Stimulated activated naive B cell treated with anti-CD40 and anti-IgM and Interleukin-4, amounts not matched to agents 10 μg/mL and 1 μg/mL and 100 μg/mL, for 72 hours (primary cell): ENCODE results near the gene ZNF148.
"Not testable (repeated sequence)": the region's sequence is repeated elsewhere in the genome, so short reads cannot be mapped to it uniquely, and the experiment has no call there.

Source experiments
- ATAC-seq, 2 donors: fragments of 150-1000 bp; cut with Tn5 transposase; replicated peaks; 2 replicates each; pipeline ENCODE4 v1.10.0; 2021; ENCODE audit warnings: moderate library complexity in 1 of 2
- DNase-seq: peaks from one replicate; pipeline ENCODE4 v3.0.0; 2021
- H3K27ac Mint-ChIP-seq: one replicate; pipeline ENCODE4 v1.8.0; 2022; ENCODE audit warnings: mild to moderate bottlenecking, mixed read lengths
- H3K27me3 Mint-ChIP-seq, 2 donors: one replicate each; pipeline ENCODE4 v1.8.0; 2022; ENCODE audit warnings: mixed read lengths in 2 of 2
- H3K36me3 Mint-ChIP-seq, 2 donors: one replicate each; pipeline ENCODE4 v1.8.0; 2022; ENCODE audit warnings: mixed read lengths in 2 of 2, mild to moderate bottlenecking in 1 of 2
- H3K4me1 Mint-ChIP-seq, 2 donors: one replicate each; pipeline ENCODE4 v1.8.0; 2022; ENCODE audit warnings: mixed read lengths in 2 of 2, mild to moderate bottlenecking in 1 of 2
- H3K4me3 Mint-ChIP-seq, 2 donors: one replicate each; pipeline ENCODE4 v1.8.0; 2022; ENCODE audit warnings: mild to moderate bottlenecking in 2 of 2, mixed read lengths in 2 of 2, moderate library complexity in 1 of 2
- H3K9me3 Mint-ChIP-seq, 2 donors: one replicate each; pipeline ENCODE4 v1.8.0; 2022; ENCODE audit warnings: mixed read lengths in 2 of 2, mild to moderate bottlenecking in 1 of 2

ZNF148 gene

DNA sequence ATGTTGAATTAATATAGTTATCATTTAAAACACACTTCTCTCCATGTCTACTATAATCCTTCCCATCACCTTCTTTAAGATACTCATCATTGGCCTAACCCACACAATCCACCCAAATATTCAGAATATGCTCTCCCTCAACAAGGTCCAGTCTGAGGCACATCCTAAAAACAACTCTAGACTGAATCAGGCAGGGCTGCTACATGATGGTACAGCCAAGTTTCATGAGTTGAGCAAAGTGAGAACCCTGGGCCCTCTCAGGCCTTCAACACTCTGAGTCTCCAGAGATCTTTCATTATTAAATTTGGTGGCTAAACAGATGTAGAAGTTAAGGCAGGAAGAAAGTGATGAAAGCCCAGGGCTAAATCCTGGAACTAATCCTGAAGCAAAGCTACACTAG lies 16.2 kb downstream of the ZNF148 start:
- Mint-ChIP-seq H3K4me3 (no peak overlapping the region), H3K27ac (no peak overlapping the region)
- DNase-seq: no peak

DNA sequence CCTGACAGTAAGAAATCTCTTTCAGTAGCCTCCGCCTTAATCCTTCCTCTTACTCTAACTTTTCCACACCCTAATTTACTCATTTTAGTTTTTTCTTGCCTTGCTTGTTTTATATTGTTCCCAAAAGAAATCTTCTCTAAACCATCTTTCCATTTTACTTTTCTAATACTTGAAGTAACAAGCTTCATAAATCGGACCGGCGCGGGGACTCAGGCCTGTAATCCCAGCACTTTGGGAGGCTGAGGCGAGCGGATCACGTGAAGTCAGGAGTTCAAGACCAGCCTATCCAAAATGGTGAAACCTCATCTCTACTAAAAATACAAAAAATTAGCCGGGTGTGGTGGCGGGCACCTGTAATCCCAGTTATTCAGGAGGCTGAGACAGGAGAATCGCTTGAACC lies 17.3 kb downstream of the ZNF148 start:
- peak overlapping the region; percentile 33 for H3K27ac Mint-ChIP-seq
- no peaks in the 10 kb centered on the region for H3K9me3 Mint-ChIP-seq
- DNase-seq: no peak
- H3K4me1 Mint-ChIP-seq: peaks cover 31 to 73% of the 10 kb centered on the region in 2 donors
- no peaks in the 10 kb centered on the region for H3K27me3 Mint-ChIP-seq
- ATAC-seq: no peak
- peak overlapping the region; percentile 77 to 91 for H3K4me3 Mint-ChIP-seq
- H3K36me3 Mint-ChIP-seq: peaks cover 2 to 17% of the 10 kb centered on the region in 2 donors

More for the DNA sequence above, 16.2 kb downstream of the ZNF148 start:
- no peak for ATAC-seq
- Mint-ChIP-seq H3K27me3 (no peaks in the 10 kb centered on the region), H3K36me3 (peaks cover 0 to 14% of the 10 kb centered on the region in 2 donors), H3K9me3 (no peaks in the 10 kb centered on the region), H3K4me1 (peaks cover 34 to 77% of the 10 kb centered on the region in 2 donors)

DNA sequence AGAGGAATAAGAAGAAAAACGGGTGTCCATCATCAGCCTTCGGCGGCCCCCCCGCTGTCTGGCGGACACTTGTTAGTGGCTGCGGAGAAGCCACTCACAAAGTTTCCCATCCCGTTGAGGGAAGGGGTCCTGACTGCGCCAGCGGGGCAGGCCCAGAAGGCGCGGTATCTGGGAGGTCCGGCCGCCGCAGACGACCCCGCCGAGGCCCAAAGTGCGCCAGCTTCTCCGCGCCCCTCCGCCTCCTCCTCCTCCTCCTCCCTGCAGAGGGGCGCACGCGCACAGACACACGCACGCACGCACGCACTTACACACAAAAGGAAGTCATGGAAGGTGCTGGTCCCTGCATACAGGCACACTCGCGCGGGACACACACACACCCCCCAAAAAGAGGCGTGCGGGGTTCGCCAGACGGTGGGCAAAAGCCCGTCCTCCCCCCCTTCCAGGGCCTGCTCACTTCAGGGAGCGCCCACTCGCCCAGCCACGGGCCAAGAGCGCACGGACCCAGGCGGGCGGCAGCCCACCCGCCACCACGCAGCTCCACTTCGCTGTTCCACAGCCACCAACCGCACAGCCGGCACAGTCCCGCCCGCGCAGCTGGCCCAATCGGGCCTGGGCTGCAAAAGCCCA lies 18.0 kb downstream of the ZNF148 start:
- no peaks in the 10 kb centered on the region for H3K9me3 Mint-ChIP-seq
- H3K4me3 Mint-ChIP-seq: peak overlapping the region; percentile 77 to 91
- peak; percentile 41 for DNase-seq
- peak; percentile 95 to 96 for ATAC-seq
- peaks cover 33 to 73% of the 10 kb centered on the region in 2 donors for H3K4me1 Mint-ChIP-seq
- H3K36me3 Mint-ChIP-seq: peaks cover 2 to 16% of the 10 kb centered on the region in 2 donors
- peak overlapping the region; percentile 89 for H3K27ac Mint-ChIP-seq
- H3K27me3 Mint-ChIP-seq: no peaks in the 10 kb centered on the region

DNA sequence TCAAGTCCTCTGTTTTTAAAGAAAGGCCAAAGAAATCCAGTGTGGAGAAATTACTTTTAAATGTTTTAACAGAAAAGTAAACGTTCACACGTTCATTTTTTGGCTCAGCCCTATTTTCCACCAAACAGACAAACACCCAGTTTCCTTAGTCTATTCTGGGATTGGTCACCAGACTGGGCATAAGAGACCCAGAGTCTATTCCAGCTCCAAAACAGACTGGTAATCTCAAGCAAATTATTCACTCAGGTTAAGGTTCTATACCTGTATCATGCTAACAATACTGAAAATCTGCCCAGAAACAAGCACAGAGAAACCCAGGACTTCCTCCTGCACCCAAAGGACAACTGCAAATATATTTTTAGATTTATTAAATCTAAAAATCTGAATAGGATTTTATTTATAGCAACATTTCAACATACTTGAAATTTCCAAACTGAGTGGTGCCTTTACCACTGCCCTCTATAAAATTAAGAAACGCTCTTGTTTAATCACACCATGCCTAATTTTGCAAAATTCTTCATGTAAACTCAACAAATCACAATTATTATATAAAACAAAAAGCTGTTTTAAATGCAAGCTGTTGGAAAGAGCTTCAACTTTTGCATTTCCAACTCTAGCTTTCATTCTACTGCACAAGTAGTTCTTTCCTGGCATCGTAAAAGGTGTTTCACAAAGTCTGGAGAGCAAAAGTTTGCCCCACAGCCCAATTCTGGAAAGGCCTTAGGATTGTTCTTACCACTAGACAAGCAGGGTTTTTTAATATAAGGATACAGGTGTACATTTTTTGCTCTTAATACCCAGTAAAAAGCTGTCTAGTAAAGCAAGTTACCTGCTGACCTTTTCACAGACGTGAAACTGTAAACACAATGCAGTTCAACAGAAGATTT lies 18.7 kb downstream of the ZNF148 start:
- Mint-ChIP-seq H3K36me3 (peaks cover 5 to 17% of the 10 kb centered on the region in 2 donors), H3K9me3 (peaks cover 0 to 3% of the 10 kb centered on the region in 2 donors), H3K27ac (peak overlapping the region; percentile 89), H3K4me1 (peaks cover 36 to 75% of the 10 kb centered on the region in 2 donors), H3K27me3 (no peaks in the 10 kb centered on the region), H3K4me3 (peak overlapping the region; percentile 77 to 91)
- ATAC-seq: no peak
- no peak for DNase-seq

DNA sequence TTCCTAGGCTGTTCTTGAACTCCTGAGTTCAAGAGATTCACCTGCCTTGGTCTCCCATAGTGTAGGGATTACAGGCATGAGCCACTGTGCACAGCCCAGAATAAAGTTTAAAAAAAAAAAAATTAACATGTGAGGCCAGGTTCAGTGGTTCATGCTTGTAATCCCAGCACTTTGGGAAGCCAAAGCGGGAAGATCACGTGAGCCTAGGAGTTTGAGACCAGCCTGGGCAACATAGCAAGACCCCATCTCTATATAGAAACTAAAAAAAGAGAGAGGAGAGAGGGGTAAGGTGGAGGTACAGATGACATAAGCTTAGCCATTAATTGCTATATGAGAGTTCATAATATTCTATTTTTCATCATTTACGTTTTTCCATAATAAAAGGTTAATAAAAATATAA lies 21.5 kb downstream of the ZNF148 start:
- Mint-ChIP-seq H3K4me3 (no peak overlapping the region), H3K27ac (no peak overlapping the region), H3K4me1 (peaks cover 41 to 78% of the 10 kb centered on the region in 2 donors), H3K27me3 (no peaks in the 10 kb centered on the region), H3K36me3 (peaks cover 17 to 33% of the 10 kb centered on the region in 2 donors), H3K9me3 (peaks cover 0 to 4% of the 10 kb centered on the region in 2 donors)
- DNase-seq (no peak), ATAC-seq (no peak)

DNA sequence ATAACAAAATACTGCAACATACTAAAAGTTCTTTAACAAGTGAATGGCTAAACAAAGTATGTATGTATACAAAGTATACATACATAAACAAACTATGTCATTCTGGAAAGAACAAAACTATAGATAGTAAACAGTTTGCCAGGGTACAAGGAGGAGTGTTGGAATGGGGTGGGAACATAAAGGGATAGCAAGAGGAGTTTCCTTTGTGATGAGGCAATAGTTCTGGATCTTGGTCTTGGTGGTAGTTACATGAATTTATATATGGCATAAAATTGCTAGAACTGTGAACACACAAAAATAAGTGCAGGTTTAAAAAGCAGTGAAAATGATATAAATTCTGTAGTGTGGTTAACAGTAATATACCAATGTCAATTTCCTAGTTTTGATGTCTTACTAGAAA lies 22.0 kb downstream of the ZNF148 start:
- no peak overlapping the region for H3K4me3 Mint-ChIP-seq
- H3K9me3 Mint-ChIP-seq: peaks cover 0 to 4% of the 10 kb centered on the region in 2 donors
- no peaks in the 10 kb centered on the region for H3K27me3 Mint-ChIP-seq
- H3K27ac Mint-ChIP-seq: no peak overlapping the region
- no peak for DNase-seq
- H3K36me3 Mint-ChIP-seq: peaks cover 22 to 38% of the 10 kb centered on the region in 2 donors
- H3K4me1 Mint-ChIP-seq: peaks cover 42 to 78% of the 10 kb centered on the region in 2 donors
- ATAC-seq: no peak

GRCh38 chr3:125351814-125352456 lies 23.2 kb downstream of the ZNF148 start:
- ATAC-seq: no peak
- no peak for DNase-seq
- H3K27ac Mint-ChIP-seq: peak overlapping the region; percentile 3
- H3K9me3 Mint-ChIP-seq: peaks cover 0 to 4% of the 10 kb centered on the region in 2 donors
- H3K36me3 Mint-ChIP-seq: peaks cover 22 to 38% of the 10 kb centered on the region in 2 donors
- H3K4me1 Mint-ChIP-seq: peaks cover 41 to 72% of the 10 kb centered on the region in 2 donors
- H3K4me3 Mint-ChIP-seq: peak overlapping the region in 1 of 2 donors; percentile 23
- no peaks in the 10 kb centered on the region for H3K27me3 Mint-ChIP-seq

DNA sequence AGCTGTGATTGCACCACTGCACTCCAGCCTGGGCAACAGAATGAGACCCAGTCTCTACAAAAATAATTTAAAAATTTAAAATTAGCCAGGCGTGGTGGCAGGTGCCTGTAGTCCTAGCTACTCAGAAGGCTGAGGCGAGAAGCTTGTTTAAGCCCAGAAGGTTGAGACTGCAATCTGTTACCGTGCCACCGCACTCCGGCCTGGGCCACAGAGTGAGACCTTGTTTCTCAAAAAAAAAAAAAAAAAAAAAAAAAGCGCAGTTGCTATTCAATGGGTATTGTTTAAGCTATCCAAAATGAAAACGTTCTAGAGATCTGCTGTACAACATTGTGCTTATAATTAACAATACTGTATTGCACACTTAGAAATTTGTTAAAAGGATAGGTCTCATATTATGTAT lies 24.0 kb downstream of the ZNF148 start:
- Mint-ChIP-seq H3K4me3 (no peak overlapping the region), H3K27me3 (no peaks in the 10 kb centered on the region), H3K27ac (no peak overlapping the region), H3K36me3 (peaks cover 26 to 43% of the 10 kb centered on the region in 2 donors), H3K4me1 (peaks cover 41 to 67% of the 10 kb centered on the region in 2 donors), H3K9me3 (peaks cover 0 to 4% of the 10 kb centered on the region in 2 donors)
- DNase-seq (no peak), ATAC-seq (peak; percentile 48)

- peak in 1 of 2 donors; percentile 38 for ATAC-seq
- Mint-ChIP-seq H3K36me3 (peaks cover 32 to 49% of the 10 kb centered on the region in 2 donors), H3K9me3 (peaks cover 4 to 7% of the 10 kb centered on the region in 2 donors), H3K27ac (peak overlapping the region; percentile 68), H3K4me3 (peak overlapping the region in 1 of 2 donors; percentile 52), H3K4me1 (peaks cover 39 to 67% of the 10 kb centered on the region in 2 donors), H3K27me3 (no peaks in the 10 kb centered on the region)
- DNase-seq: no peak
Observed at GRCh38 chr3:125350597-125350996, 24.5 kb downstream of the ZNF148 start.

- Mint-ChIP-seq H3K27ac (no peak overlapping the region), H3K4me3 (no peak overlapping the region), H3K36me3 (peaks cover 39 to 58% of the 10 kb centered on the region in 2 donors), H3K4me1 (peaks cover 39 to 69% of the 10 kb centered on the region in 2 donors), H3K27me3 (no peaks in the 10 kb centered on the region), H3K9me3 (peaks cover 13% of the 10 kb centered on the region in 2 donors)
- DNase-seq: no peak
- no peak for ATAC-seq
Observed at GRCh38 chr3:125349556-125350165, 25.5 kb downstream of the ZNF148 start.

- Mint-ChIP-seq H3K27ac (no peak overlapping the region), H3K36me3 (peaks cover 45 to 64% of the 10 kb centered on the region in 2 donors), H3K4me1 (peaks cover 42 to 73% of the 10 kb centered on the region in 2 donors), H3K4me3 (no peak overlapping the region), H3K27me3 (no peaks in the 10 kb centered on the region), H3K9me3 (peaks cover 17% of the 10 kb centered on the region in 2 donors)
- ATAC-seq (no peak), DNase-seq (no peak)
Observed at GRCh38 chr3:125349055-125349454, 26.1 kb downstream of the ZNF148 start.

DNA sequence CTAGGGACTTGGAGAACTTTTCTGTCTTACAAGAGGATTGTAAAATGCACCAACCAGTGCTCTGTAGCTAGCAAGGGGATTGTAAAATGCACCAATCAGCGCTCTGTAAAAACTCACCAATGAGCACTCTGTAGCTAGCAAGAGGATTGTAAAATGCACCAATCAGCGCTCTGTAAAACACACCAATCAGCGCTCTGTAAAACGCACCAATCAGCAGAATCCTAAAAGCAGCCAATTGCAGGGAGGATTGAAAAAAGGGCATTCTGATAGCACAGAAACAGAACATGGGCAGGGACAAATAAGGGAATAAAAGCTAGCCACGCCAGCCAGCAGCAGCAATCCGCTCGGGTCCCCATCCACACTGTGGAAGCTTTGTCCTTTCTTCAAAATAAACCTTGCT lies 31.8 kb downstream of the ZNF148 start:
- H3K4me3 Mint-ChIP-seq, H3K27ac Mint-ChIP-seq, H3K27me3 Mint-ChIP-seq, DNase-seq, ATAC-seq: not testable (repeated sequence)
- Mint-ChIP-seq H3K9me3 (peaks cover 16 to 25% of the 10 kb centered on the region in 2 donors), H3K4me1 (peaks cover 19 to 29% of the 10 kb centered on the region in 2 donors), H3K36me3 (peaks cover 39 to 55% of the 10 kb centered on the region in 2 donors)

- Mint-ChIP-seq H3K9me3 (peaks cover 9 to 16% of the 10 kb centered on the region in 2 donors), H3K4me3 (no peak overlapping the region), H3K36me3 (peaks cover 25 to 37% of the 10 kb centered on the region in 2 donors), H3K4me1 (peaks cover 22 to 34% of the 10 kb centered on the region in 2 donors), H3K27me3 (no peaks in the 10 kb centered on the region), H3K27ac (no peak overlapping the region)
- ATAC-seq (no peak), DNase-seq (no peak)
Observed at GRCh38 chr3:125340121-125340520, 35.0 kb downstream of the ZNF148 start.

- Mint-ChIP-seq H3K4me3 (no peak overlapping the region), H3K36me3 (peaks cover 23 to 31% of the 10 kb centered on the region in 2 donors), H3K27me3 (no peaks in the 10 kb centered on the region), H3K4me1 (peaks cover 27 to 43% of the 10 kb centered on the region in 2 donors), H3K9me3 (peaks cover 11 to 13% of the 10 kb centered on the region in 2 donors), H3K27ac (no peak overlapping the region)
- ATAC-seq: no peak
- no peak for DNase-seq
Observed at GRCh38 chr3:125337506-125337905, 37.6 kb downstream of the ZNF148 start.
